ENCODE results near the gene TLR10.
"Not testable (repeated sequence)": the region's sequence is repeated elsewhere in the genome, so short reads cannot be mapped to it uniquely, and the experiment has no call there.

TLR10 gene

GRCh38 chr4:38768968-38769394 is 13.8 kb downstream of the TLR10 start:
- no peak for DNase-seq (ENCODE audit: low read depth in 1 of 2, low spot score in 1 of 2)

GRCh38 chr4:38766940-38767339 is 15.8 kb downstream of the TLR10 start:
- DNase-seq (ENCODE audit: low read depth in 1 of 2, low spot score in 1 of 2), result not testable (repeated sequence)

- no peak for DNase-seq (ENCODE audit: low read depth in 1 of 2, low spot score in 1 of 2)
Measured at GRCh38 chr4:38765382-38765781, 17.4 kb downstream of the TLR10 start.

GRCh38 chr4:38764277-38764676 is 18.5 kb downstream of the TLR10 start:
- no peak for DNase-seq (ENCODE audit: low read depth in 1 of 2, low spot score in 1 of 2)

- DNase-seq (ENCODE audit: low read depth in 1 of 2, low spot score in 1 of 2), result no peak
Measured at GRCh38 chr4:38762560-38762959, 20.2 kb downstream of the TLR10 start.

- no peak for DNase-seq (ENCODE audit: low read depth in 1 of 2, low spot score in 1 of 2)
Measured at GRCh38 chr4:38759790-38760122, 23.0 kb downstream of the TLR10 start.

- peak; percentile 33 to 50 for DNase-seq (ENCODE audit: low read depth in 1 of 2, low spot score in 1 of 2)
Measured at GRCh38 chr4:38759113-38759789, 23.5 kb downstream of the TLR10 start.

- DNase-seq (ENCODE audit: low read depth in 1 of 2, low spot score in 1 of 2), result no peak
Measured at GRCh38 chr4:38757945-38758600, 24.7 kb downstream of the TLR10 start.

GRCh38 chr4:38752941-38753806 is 29.6 kb downstream of the TLR10 start:
- DNase-seq (ENCODE audit: low read depth in 1 of 2, low spot score in 1 of 2), result no peak

- no peak for DNase-seq (ENCODE audit: low read depth in 1 of 2, low spot score in 1 of 2)
Measured at GRCh38 chr4:38752372-38752940, 30.3 kb downstream of the TLR10 start.

GRCh38 chr4:38751341-38752010 is 31.3 kb downstream of the TLR10 start:
- DNase-seq (ENCODE audit: low read depth in 1 of 2, low spot score in 1 of 2), result no peak

- DNase-seq (ENCODE audit: low read depth in 1 of 2, low spot score in 1 of 2), result no peak
Measured at GRCh38 chr4:38749336-38749735, 33.5 kb downstream of the TLR10 start.

GRCh38 chr4:38747629-38748028 is 35.2 kb downstream of the TLR10 start:
- DNase-seq (ENCODE audit: low read depth in 1 of 2, low spot score in 1 of 2), result no peak

- DNase-seq (ENCODE audit: low read depth in 1 of 2, low spot score in 1 of 2), result no peak
Measured at GRCh38 chr4:38745881-38746280, 36.9 kb downstream of the TLR10 start.

- DNase-seq (ENCODE audit: low read depth in 1 of 2, low spot score in 1 of 2), result no peak
Measured at GRCh38 chr4:38743866-38744265, 38.9 kb downstream of the TLR10 start.

GRCh38 chr4:38740303-38740702 is 42.5 kb downstream of the TLR10 start:
- no peak for DNase-seq (ENCODE audit: low read depth in 1 of 2, low spot score in 1 of 2)

GRCh38 chr4:38738940-38739803 is 43.6 kb downstream of the TLR10 start:
- DNase-seq (ENCODE audit: low read depth in 1 of 2, low spot score in 1 of 2), result no peak

GRCh38 chr4:38735870-38736269 is 46.9 kb downstream of the TLR10 start:
- DNase-seq (ENCODE audit: low read depth in 1 of 2, low spot score in 1 of 2), result no peak

GRCh38 chr4:38734911-38735310 is 47.9 kb downstream of the TLR10 start:
- DNase-seq (ENCODE audit: low read depth in 1 of 2, low spot score in 1 of 2), result no peak

GRCh38 chr4:38734446-38734845 is 48.3 kb downstream of the TLR10 start:
- DNase-seq (ENCODE audit: low read depth in 1 of 2, low spot score in 1 of 2), result no peak

All from activated CD4-positive, alpha-beta T cell treated with anti-CD3 and anti-CD28 coated beads, Interleukin-2, amount 50 U/mL, for 24 hours (primary cell).